MM.1S (cell line): ENCODE measurements around the gene SAMD14.

Experiments used
- EZH2 ChIP-seq: fragments of 300-600 bp; sonication (generic); optimal IDR thresholded peaks from 2 replicates; pipeline ENCODE3; 2017; ENCODE audit warnings: low read depth, mild to moderate bottlenecking, antibody characterized with exemption, low read length, mixed read lengths
- TF ChIP-seq, protein P1 (sequence below): fragments of 300-600 bp; sonication (generic); IDR thresholded peaks from 2 replicates; pipeline ENCODE4 v1.5.1; 2016; ENCODE audit warnings: antibody characterized with exemption, low read length, mixed read lengths

DNA sequence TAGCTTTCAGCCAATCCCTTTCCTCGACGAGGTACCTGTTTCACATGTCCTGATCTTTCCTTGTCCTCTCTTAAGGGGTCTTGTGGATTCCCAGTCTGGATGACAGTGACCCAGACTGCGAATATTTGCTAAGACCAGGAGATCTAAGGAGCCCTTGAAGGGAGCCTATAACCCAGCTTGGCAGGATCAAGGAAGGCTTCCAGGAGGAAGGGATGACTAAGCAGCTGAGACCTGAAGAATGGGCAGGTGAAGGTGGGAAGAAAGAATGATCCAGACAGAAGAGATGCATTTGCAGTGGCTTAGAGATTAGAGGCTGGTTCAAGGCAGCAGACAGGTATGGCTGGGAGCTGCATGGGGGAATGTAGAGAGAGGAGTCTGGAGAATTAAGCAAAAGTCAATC, 36.7 kb downstream of the SAMD14 start:
- TF ChIP-seq EZH2, result no peak
- TF ChIP-seq, protein P1, sequence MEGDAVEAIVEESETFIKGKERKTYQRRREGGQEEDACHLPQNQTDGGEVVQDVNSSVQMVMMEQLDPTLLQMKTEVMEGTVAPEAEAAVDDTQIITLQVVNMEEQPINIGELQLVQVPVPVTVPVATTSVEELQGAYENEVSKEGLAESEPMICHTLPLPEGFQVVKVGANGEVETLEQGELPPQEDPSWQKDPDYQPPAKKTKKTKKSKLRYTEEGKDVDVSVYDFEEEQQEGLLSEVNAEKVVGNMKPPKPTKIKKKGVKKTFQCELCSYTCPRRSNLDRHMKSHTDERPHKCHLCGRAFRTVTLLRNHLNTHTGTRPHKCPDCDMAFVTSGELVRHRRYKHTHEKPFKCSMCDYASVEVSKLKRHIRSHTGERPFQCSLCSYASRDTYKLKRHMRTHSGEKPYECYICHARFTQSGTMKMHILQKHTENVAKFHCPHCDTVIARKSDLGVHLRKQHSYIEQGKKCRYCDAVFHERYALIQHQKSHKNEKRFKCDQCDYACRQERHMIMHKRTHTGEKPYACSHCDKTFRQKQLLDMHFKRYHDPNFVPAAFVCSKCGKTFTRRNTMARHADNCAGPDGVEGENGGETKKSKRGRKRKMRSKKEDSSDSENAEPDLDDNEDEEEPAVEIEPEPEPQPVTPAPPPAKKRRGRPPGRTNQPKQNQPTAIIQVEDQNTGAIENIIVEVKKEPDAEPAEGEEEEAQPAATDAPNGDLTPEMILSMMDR, result no peak
